Vagina (tissue), 2 donors: Measurements from ENCODE around the gene PRRG1. TPM values are rescaled to one million over a fixed set of nuclear protein-coding genes. Genes with fewer than 3 reads are reported as not detected.

Experiments used
- DNase-seq, 2 donors: peaks; one replicate each; pipeline ENCODE4 v3.0.0-alpha.2; 2017; ENCODE audit errors: extremely low spot score in 2 of 2
- H3K27ac ChIP-seq: fragments of 200-600 bp; sonication (generic); one replicate; pipeline ENCODE4 v1.5.1; 2019
- H3K27me3 ChIP-seq: fragments of 200-600 bp; sonication (generic); one replicate; pipeline ENCODE4 v1.5.1; 2019
- H3K36me3 ChIP-seq, 2 donors: fragments of 200-600 bp; sonication (generic); one replicate each; pipeline ENCODE4 v1.5.1; 2017 to 2019
- H3K4me1 ChIP-seq: fragments of 200-600 bp; sonication (generic); one replicate; pipeline ENCODE4 v1.5.1; 2019
- H3K4me3 ChIP-seq, 2 donors: fragments of 200-600 bp; sonication (generic); 1 replicate in 1 of 2; 2 replicates in 1 of 2; pipeline ENCODE4 v1.5.1; 2016 to 2019
- H3K9me3 ChIP-seq: fragments of 200-600 bp; sonication (generic); one replicate; pipeline ENCODE4 v1.5.1; 2019
- POLR2A ChIP-seq, 2 donors: fragments of 450-650 bp; IDR thresholded peaks; one replicate each; pipeline ENCODE4 v1.6.1; 2017; ENCODE audit warnings: antibody characterized with exemption in 2 of 2, mild to moderate bottlenecking in 2 of 2, moderate library complexity in 2 of 2
- POLR2AphosphoS5 ChIP-seq, 2 donors: sonication (generic); formaldehyde crosslinking; IDR thresholded peaks; one replicate each; pipeline ENCODE4 v1.9.0; 2017; ENCODE audit warnings: antibody characterized with exemption in 2 of 2, mild to moderate bottlenecking in 2 of 2, low read depth in 1 of 2; ENCODE audit not compliant: insufficient read depth in 1 of 2
- intact Hi-C: fragments of 100-400 bp; cut with DNase I; formaldehyde crosslinking; loops from one replicate; pipeline ENCODE4 v1.15.1; 2023
- total RNA-seq: library from RNA; depleted of rRNA; stranded (reverse); fragments of >200 nt; gene quantifications from one replicate; pipeline ENCODE4 v1.2.3, GENCODE V29; 2016
- TF ChIP-seq, protein P1 (sequence below), 3 experiments: fragments of 450-650 bp in 2 of 3; fragments of 200-600 bp in 1 of 3; sonication (generic) in 1 of 3; IDR thresholded peaks; one replicate each; pipeline ENCODE4 v1.5.1; 2017 to 2019; ENCODE audit warnings: antibody characterized with exemption in 3 of 3, mild to moderate bottlenecking in 2 of 3, moderate library complexity in 2 of 3

PRRG1 gene
- total RNA-seq, 1 donor from 2014 or later, result 9.8 TPM

DNA sequence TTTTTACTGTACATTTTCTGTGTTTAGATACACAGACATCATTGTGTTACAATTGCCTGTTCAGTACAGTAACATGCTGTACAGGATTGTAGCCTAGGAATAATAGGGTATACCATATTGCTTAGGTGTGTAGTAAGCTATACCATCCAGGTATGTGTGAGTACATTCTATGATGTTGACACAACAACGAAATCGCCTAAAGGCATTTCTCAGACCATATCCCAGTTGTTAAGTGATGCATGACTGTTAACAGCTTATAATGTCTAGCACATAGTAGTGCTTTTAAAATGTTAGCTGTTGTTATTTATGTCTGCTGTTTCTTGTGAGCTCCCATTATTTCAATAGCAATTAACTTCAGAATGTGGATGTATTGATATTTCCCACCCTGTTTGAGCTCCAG lies 4.5 kb downstream of the PRRG1 start:
- H3K4me1 ChIP-seq, result no peaks in the 10 kb centered on the region
- no peak overlapping the region for H3K27ac ChIP-seq
- intact Hi-C loops, result no loop called here
- TF ChIP-seq POLR2AphosphoS5 (IDR thresholded peaks at IDR 0.05; ENCODE audit: insufficient read depth in 1 of 2, low read depth in 1 of 2) (no peak), POLR2A (IDR thresholded peaks at IDR 0.05) (no peak)
- TF ChIP-seq, protein P1, sequence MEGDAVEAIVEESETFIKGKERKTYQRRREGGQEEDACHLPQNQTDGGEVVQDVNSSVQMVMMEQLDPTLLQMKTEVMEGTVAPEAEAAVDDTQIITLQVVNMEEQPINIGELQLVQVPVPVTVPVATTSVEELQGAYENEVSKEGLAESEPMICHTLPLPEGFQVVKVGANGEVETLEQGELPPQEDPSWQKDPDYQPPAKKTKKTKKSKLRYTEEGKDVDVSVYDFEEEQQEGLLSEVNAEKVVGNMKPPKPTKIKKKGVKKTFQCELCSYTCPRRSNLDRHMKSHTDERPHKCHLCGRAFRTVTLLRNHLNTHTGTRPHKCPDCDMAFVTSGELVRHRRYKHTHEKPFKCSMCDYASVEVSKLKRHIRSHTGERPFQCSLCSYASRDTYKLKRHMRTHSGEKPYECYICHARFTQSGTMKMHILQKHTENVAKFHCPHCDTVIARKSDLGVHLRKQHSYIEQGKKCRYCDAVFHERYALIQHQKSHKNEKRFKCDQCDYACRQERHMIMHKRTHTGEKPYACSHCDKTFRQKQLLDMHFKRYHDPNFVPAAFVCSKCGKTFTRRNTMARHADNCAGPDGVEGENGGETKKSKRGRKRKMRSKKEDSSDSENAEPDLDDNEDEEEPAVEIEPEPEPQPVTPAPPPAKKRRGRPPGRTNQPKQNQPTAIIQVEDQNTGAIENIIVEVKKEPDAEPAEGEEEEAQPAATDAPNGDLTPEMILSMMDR (IDR thresholded peaks at IDR 0.05), result no peak
- H3K36me3 ChIP-seq, result no peaks in the 10 kb centered on the region
- no peaks in the 10 kb centered on the region for H3K9me3 ChIP-seq
- H3K27me3 ChIP-seq, result no peaks in the 10 kb centered on the region
- no peak overlapping the region for H3K4me3 ChIP-seq
- DNase-seq, result no peak

DNA sequence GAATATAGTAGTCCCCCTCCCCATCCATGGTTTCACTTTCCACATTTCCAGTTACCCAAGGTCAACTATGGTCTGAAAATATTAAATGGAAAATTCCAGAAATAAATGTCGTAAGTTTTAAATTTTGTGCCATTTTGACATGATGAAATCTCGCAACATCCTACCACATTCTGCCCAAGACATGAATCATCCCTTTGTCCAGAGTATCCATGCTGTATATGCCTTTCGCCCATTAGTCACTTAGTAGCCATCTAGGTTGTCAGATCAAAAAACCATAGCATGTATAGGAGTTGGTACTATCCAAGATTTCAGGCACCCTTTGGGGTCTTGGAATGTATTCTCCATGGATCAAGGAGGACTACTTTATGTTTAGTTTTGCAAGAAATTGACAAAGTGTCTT lies 8.3 kb downstream of the PRRG1 start:
- intact Hi-C loops, result no loop called here
- Histone ChIP-seq H3K27ac (no peak overlapping the region), H3K27me3 (no peaks in the 10 kb centered on the region), H3K4me3 (no peak overlapping the region), H3K36me3 (no peaks in the 10 kb centered on the region), H3K4me1 (no peaks in the 10 kb centered on the region), H3K9me3 (no peaks in the 10 kb centered on the region)
- no peak for DNase-seq
- TF ChIP-seq, protein P1 (IDR thresholded peaks at IDR 0.05), result no peak
- no peak for TF ChIP-seq POLR2AphosphoS5 (IDR thresholded peaks at IDR 0.05; ENCODE audit: insufficient read depth in 1 of 2, low read depth in 1 of 2)
- TF ChIP-seq POLR2A (IDR thresholded peaks at IDR 0.05), result no peak

DNA sequence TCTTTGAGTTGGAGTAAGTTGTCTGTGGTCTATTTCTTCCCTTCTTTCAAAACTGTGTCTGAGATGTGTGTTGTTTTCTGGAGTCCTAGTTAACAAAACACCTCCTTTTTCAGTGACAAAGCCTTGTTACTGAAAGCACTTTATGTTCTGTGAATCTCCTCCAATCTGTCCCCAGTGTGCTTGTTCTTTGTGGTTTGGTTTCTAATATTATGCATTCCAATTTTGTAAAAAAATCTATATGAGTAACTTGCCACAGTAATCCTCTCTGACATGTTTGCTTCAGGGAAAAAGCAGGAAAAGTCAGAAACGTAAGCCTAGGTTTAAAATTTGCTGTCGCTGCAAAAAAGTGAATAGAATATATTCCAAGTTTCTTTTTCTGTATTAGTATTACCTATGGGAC lies 12.4 kb downstream of the PRRG1 start:
- Histone ChIP-seq H3K36me3 (no peaks in the 10 kb centered on the region), H3K4me1 (no peaks in the 10 kb centered on the region), H3K4me3 (no peak overlapping the region), H3K27ac (no peak overlapping the region), H3K9me3 (no peaks in the 10 kb centered on the region), H3K27me3 (no peaks in the 10 kb centered on the region)
- intact Hi-C loops, result no loop called here
- no peak for DNase-seq
- TF ChIP-seq POLR2AphosphoS5 (IDR thresholded peaks at IDR 0.05; ENCODE audit: insufficient read depth in 1 of 2, low read depth in 1 of 2) (no peak), POLR2A (IDR thresholded peaks at IDR 0.05) (no peak)
- TF ChIP-seq, protein P1 (IDR thresholded peaks at IDR 0.05), result no peak

DNA sequence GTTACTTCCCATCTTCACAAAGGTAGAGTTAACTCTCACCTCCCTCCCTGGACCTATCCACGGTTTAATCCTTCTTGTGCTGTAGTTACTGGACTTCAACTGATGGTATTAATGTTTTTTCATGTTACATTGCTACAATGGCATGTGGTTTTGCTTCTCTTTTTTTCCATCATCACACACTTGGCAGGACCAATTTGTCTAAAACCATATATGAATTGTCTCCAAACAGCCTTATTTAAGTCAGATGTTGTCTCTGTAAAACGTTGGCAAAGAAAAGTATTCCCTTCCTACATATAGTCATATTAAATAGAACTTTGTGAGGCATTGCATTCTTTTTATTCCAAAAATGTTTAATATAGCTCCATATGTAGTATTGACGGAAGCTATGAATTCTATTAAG lies 15.5 kb downstream of the PRRG1 start:
- Histone ChIP-seq H3K9me3 (no peaks in the 10 kb centered on the region), H3K36me3 (no peaks in the 10 kb centered on the region), H3K27me3 (no peaks in the 10 kb centered on the region), H3K27ac (no peak overlapping the region), H3K4me1 (no peaks in the 10 kb centered on the region), H3K4me3 (no peak overlapping the region)
- intact Hi-C loops, result no loop called here
- no peak for DNase-seq
- TF ChIP-seq POLR2A (IDR thresholded peaks at IDR 0.05), result no peak
- TF ChIP-seq, protein P1 (IDR thresholded peaks at IDR 0.05), result no peak
- no peak for TF ChIP-seq POLR2AphosphoS5 (IDR thresholded peaks at IDR 0.05; ENCODE audit: insufficient read depth in 1 of 2, low read depth in 1 of 2)

DNA sequence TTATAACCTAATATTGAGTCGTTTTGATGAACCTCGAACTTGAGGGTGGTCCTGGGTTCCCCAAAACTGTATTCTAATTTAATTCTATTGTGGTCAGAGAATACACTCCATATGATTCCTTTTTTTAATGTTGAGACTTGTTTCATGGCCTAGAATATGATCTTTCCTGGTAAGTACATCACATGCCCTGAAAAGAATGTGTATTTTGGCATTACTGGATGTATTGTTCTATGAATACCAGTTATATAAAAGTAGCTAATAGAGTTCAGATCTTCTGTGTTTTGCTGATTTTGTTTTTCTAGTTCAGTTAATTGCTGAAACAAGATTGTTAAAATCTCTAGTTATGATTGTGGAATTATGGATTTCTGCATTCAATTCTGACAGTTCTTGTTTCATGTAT lies 18.8 kb downstream of the PRRG1 start:
- Histone ChIP-seq H3K4me1 (no peaks in the 10 kb centered on the region), H3K36me3 (no peaks in the 10 kb centered on the region), H3K9me3 (no peaks in the 10 kb centered on the region), H3K27me3 (no peaks in the 10 kb centered on the region), H3K27ac (no peak overlapping the region), H3K4me3 (no peak overlapping the region)
- TF ChIP-seq POLR2A (IDR thresholded peaks at IDR 0.05), result no peak
- TF ChIP-seq POLR2AphosphoS5 (IDR thresholded peaks at IDR 0.05; ENCODE audit: insufficient read depth in 1 of 2, low read depth in 1 of 2), result no peak
- TF ChIP-seq, protein P1 (IDR thresholded peaks at IDR 0.05), result no peak
- no peak for DNase-seq
- intact Hi-C loops, result no loop called here
